Measurements from ENCODE around the gene UBE2G2.

The UBE2G2 gene, protein sequence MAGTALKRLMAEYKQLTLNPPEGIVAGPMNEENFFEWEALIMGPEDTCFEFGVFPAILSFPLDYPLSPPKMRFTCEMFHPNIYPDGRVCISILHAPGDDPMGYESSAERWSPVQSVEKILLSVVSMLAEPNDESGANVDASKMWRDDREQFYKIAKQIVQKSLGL

DNA sequence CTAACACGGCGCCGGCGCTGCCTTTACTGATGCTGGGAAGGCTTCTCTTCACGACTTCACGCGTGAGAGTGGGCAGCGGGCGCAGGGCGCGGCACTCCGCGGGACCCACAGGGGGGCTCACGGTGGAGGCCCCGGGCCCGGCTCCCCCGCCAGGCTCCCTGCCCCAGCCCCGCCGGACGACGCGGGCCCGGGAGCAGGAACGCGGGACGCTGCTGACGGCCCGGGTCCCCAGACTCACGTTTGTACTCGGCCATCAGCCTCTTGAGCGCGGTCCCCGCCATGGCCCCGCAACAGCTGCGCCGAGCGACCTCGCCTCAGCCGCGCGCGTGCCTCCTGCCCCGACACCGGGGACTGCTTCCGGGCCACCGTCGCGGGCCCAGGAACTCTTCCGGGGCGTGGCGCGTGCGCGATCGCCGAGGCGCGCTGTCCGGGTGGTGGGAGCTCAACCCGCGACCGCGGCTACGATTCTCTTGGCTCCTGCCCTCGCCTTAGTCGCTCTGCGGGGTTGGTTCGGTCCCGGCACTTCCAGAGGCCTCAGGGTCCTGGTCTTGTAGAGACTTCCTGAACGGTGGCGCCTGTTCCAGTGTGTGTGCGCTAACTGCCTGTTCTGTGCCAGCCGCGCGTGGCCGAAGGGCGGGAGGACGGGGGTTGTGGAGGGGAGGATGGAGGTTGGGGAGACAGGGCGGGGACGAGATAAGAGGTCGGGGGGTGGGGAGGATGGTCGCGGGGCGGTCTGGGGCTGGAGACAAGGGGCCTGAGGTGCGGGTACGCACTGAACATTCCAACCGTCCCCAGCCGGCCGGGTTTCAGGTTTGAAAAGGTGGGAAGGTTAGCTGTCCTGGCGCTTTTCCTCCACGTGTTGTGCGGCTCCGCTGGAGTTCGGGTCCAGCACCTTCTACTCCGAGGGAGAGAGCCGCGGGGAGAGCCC is at the start of gene UBE2G2:
Gene UBE2G2, minus strand, starts transcription at position 353 of the 928 bp plus-strand sequence. Its CDS starts 72 bp downstream, at position 281.
- H3K4me3 Mint-ChIP-seq, result peak within 1 kb of the TSS; percentile 98
- DNase-seq, result peak; percentile 91
- H3K4me1 Mint-ChIP-seq, result peaks cover 62% of the 10 kb centered on the region
- no peaks in the 10 kb centered on the region for H3K27me3 Mint-ChIP-seq
- H3K36me3 Mint-ChIP-seq (ENCODE audit: low read depth), result peaks cover 64% of the 10 kb centered on the region
- no peaks in the 10 kb centered on the region for H3K9me3 Mint-ChIP-seq
- H3K27ac Mint-ChIP-seq, result peak within 1 kb of the TSS; percentile 95
- ATAC-seq, result peak; percentile 96

DNA sequence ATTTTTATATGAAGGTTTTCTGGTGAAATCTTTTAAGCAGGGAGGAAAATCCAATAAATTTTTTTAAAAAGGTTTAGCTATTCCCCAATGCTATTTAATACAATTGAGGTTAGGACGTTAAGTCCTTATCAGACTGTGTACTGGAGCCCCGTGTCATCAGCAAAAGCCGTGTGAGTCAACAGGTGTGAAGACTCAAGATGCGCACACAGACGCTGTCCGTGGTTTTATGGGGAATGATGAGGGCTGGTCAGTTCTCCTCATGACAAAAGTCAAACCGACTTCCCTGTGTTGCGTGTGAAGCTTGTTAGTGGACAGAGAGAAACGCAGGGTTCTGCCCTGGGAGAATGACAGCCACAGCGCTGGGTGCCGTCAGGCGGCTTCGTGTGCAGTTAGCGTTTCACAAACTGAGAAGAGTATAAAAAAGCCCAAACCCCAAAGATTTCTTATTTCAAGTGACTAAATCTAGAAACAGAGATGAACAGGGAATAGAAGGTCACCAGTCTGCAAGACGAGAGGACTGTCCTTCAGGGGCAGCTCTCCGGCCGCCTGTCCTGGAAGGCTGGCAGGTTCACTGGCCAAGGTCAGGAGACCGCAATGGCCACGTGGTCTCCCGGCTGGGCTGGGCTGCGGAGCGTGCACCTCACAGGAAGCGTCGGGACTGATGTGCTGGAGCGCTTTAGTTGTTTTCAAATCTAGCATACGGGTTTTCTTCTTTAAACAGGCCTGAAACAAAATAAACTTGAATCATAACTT is 49.5 kb upstream of the UBE2G2 start:
- no peaks in the 10 kb centered on the region for H3K27me3 Mint-ChIP-seq
- no peak for DNase-seq
- H3K4me1 Mint-ChIP-seq, result peaks cover 44% of the 10 kb centered on the region
- ATAC-seq, result no peak
- no peaks in the 10 kb centered on the region for H3K9me3 Mint-ChIP-seq
- no peak overlapping the region for H3K27ac Mint-ChIP-seq
- no peak overlapping the region for H3K4me3 Mint-ChIP-seq
- peaks cover 31% of the 10 kb centered on the region for H3K36me3 Mint-ChIP-seq (ENCODE audit: low read depth)

DNA sequence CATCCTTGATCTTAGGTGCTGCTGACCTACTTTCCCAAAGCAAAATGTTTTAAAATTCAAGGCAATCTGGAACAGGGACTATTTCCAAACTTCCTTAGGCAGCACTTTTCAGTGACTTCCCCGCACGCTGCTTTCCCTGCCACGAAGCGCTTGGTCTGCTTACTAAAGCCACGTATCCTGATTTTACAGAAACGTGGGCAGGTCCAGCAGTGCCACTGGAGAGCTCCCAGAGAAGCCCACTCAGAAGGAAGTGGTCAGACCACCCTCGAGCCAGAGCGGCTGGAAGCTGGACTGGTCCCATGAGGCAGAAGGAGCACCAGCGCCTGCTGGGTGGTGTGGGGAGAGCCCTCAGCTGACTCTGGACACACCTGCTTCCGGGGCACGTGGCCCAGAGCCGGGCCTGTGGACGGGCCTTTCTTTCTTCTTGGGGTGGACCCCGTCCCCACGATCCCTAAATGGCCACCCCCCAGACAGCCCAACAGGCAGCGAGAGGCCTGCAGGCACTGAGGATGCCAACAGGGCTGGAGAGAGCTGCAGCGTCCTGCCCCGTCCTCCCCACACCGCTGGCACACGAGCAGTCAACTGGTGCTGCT is 48.7 kb upstream of the UBE2G2 start:
- DNase-seq, result no peak
- Mint-ChIP-seq H3K27me3 (no peaks in the 10 kb centered on the region), H3K4me3 (no peak overlapping the region), H3K9me3 (no peaks in the 10 kb centered on the region), H3K4me1 (peaks cover 44% of the 10 kb centered on the region), H3K27ac (no peak overlapping the region), H3K36me3 (ENCODE audit: low read depth) (peaks cover 31% of the 10 kb centered on the region)
- ATAC-seq, result no peak

DNA sequence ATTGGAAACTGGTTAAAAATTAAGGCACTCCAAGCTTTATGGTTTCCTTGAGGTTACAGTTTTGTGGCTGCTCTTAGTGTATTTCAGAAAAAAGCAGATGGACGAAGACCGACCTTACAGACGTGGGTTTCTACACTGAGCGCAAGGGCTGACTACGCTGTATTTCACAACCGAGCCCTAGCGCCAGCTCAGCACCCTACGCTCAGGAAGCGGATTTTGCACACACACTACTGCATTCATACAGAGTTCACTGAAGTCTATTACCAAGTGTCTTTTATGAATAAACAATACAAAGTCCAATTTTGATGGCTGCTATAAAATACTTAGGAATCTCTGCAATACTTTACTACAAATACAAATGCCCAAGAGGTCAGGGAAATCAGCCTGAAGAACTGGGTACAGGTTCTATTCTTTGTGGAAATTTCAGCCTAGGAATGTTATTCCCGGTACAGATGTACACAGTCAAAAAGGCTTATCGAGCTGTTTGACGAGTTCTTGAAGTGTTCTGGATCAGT is 48.1 kb upstream of the UBE2G2 start:
- peaks cover 37% of the 10 kb centered on the region for H3K4me1 Mint-ChIP-seq
- H3K4me3 Mint-ChIP-seq, result no peak overlapping the region
- ATAC-seq, result no peak
- H3K27me3 Mint-ChIP-seq, result no peaks in the 10 kb centered on the region
- peaks cover 25% of the 10 kb centered on the region for H3K36me3 Mint-ChIP-seq (ENCODE audit: low read depth)
- no peak overlapping the region for H3K27ac Mint-ChIP-seq
- no peak for DNase-seq
- no peaks in the 10 kb centered on the region for H3K9me3 Mint-ChIP-seq

DNA sequence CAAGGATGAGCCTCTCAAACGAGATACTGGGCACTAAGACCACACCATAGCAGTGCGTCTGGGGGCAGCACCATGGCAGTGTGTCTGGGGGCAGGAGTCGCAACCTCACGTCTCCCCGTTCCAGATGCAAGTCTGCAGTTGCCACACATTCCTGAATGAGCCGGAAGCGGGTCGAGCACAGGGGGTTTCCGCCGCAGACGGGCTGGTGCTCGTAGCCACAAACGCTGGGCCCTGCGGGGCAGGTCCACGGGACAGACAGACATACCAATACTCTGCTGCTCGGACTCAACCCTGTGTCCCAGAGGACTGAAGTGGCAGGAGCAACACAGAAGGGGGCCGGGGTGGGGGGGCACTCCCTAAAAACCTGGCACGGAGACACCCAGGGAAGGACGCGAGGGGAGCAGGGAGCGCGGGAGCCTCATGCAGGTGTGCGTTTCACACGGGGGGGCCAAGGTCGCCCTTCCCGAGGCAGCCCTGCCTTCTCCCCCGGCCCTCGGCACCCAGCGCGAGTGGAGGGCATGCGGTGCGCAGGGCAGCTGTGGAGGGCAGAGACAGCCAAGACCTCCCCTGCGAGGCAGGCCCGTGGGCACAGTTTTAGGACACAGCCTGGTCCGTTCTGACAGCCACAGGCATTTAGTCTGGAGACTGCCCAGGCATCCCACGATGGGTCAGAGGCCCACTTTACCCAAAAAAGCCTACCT is 47.4 kb upstream of the UBE2G2 start:
- H3K9me3 Mint-ChIP-seq, result no peaks in the 10 kb centered on the region
- peaks cover 18% of the 10 kb centered on the region for H3K36me3 Mint-ChIP-seq (ENCODE audit: low read depth)
- no peak overlapping the region for H3K27ac Mint-ChIP-seq
- DNase-seq, result no peak
- H3K4me1 Mint-ChIP-seq, result peaks cover 30% of the 10 kb centered on the region
- H3K27me3 Mint-ChIP-seq, result no peaks in the 10 kb centered on the region
- no peak overlapping the region for H3K4me3 Mint-ChIP-seq
- ATAC-seq, result no peak

DNA sequence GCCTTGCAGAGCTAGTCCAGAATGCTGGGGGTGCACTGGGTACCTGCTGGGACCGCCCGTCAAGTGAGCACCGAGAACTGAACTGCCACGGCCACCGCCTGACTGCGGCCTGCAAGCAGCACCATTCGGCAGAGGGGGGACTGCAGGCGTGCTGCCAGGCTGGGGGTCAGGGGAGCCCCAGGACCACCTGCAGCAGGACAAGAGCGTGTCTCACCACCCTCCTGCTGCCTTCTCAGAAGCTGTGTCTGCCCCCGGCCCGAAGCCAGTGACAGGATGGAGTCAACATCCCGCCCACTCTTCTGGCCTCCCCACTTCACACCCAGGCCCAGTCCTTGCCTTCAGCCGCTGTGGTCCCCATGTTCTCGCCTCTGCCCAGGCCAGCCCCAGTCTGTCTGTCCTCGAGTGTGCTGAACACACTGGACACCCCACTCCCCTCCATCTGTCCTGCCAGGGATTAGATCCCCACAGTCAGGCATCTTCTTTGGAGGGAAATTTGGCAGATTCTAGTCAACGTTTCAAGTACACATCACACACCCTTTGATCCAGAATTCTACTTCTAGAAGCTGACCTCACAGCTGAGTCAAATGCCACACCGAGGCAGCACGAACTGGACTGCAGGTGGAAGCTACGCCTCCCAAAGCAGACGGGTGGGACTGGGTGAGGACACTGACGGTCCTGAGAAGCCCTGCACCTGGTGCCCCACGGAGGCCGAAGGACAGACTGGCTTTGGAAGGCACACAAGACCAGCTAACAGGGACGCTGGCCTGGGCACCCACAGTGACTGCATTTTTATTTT is 45.8 kb upstream of the UBE2G2 start:
- H3K4me3 Mint-ChIP-seq, result no peak overlapping the region
- ATAC-seq (no peak), DNase-seq (no peak)
- no peaks in the 10 kb centered on the region for H3K9me3 Mint-ChIP-seq
- H3K27me3 Mint-ChIP-seq, result no peaks in the 10 kb centered on the region
- peaks cover 13% of the 10 kb centered on the region for H3K36me3 Mint-ChIP-seq (ENCODE audit: low read depth)
- no peak overlapping the region for H3K27ac Mint-ChIP-seq
- H3K4me1 Mint-ChIP-seq, result peaks cover 24% of the 10 kb centered on the region

DNA sequence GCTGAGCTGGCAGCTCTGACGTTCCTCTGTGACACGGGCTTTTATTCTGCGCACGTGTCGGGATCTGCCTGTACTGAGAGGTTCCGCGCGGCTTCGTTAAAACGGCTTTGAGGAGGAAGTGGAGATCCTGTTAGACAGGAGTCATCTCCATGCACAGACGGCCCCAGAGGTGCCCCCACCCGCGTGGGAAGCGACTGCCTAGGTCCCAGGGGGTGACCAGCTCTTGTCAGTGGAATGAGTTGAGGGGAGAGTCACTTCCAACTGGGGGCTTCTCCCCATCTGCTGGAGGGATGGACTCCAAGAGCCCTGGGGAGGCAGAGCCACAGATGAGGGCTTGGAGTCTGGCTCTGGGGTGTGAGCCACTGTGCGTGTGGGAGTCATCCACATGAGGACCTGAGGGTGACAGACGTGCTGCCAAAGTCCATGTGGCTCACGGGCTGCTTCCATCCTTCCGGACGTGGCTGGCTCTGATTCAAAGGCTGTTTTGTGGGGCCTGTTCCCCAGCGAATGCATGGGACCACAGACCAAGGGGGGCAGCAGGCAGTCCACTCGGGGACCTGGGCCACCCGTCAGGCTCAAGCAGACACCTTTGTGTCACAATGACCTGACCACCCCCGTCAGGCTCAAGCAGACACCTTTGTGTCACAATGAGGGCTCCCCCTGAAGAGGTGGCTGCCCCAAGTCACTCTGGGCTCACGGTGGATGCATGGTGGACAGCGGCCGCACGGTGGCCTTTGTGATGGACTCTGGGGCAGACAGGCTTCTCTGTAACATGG is 45.1 kb upstream of the UBE2G2 start:
- Mint-ChIP-seq H3K4me1 (peaks cover 18% of the 10 kb centered on the region), H3K27me3 (no peaks in the 10 kb centered on the region), H3K4me3 (peak overlapping the region; percentile 69), H3K36me3 (ENCODE audit: low read depth) (peaks cover 7% of the 10 kb centered on the region), H3K27ac (peak overlapping the region; percentile 73), H3K9me3 (no peaks in the 10 kb centered on the region)
- DNase-seq, result peak; percentile 50
- ATAC-seq, result peak; percentile 51

DNA sequence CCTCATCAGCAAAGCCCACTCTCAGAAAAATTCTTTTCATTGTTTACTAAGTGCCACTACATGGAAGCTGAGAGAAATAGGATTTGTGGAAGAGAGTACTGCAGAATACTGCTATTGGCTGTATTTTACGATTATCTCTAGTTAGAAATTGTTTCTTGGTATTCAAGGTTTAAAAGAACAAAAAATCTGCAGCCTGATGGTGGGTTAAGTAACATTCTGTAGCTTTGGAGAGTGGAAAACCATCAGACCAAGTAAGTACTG is 44.5 kb upstream of the UBE2G2 start:
- peaks cover 16% of the 10 kb centered on the region for H3K4me1 Mint-ChIP-seq
- H3K27ac Mint-ChIP-seq, result peak overlapping the region; percentile 73
- ATAC-seq, result no peak
- H3K4me3 Mint-ChIP-seq, result peak overlapping the region; percentile 69
- no peaks in the 10 kb centered on the region for H3K27me3 Mint-ChIP-seq
- H3K36me3 Mint-ChIP-seq (ENCODE audit: low read depth), result peaks cover 7% of the 10 kb centered on the region
- no peaks in the 10 kb centered on the region for H3K9me3 Mint-ChIP-seq
- DNase-seq, result no peak

DNA sequence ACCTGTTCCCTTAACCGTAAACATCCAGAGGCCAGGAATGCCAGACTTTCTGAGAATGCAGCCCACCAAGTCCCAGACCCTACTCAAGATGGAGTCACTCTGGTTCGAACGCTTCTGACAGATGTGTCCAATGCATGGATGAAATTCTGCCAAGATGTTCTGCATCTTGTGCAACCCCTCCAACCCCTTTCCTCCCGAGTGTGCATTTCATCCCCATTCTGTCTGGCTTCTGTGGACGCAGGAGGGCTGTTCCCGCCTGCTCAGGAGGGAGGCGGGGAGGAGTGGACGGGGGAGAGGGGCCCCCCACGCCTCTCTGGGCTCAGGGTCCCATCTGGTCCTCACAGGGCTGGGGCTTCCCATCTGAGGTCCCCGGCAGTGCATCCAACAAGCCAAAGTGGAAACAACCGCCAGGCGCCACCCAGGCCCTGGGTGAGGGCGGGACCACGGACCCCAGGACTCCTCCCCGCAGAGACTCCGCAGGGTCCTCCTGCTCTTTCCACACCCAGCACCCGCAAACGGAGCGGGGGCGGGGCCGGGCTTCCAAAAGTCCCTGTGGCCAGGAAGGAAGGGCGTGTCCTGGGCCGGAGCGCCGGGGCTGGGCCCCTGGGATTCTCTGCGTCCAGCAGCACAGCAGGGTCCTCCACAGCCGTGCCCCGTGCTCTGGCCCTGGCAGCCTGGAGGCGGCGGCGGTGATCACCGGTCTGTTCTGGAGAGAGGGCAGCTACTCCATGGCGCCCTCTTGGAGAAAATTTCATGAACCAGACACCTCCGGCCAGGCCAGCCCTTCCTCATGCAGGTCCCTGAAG is 44.0 kb upstream of the UBE2G2 start:
- peak; percentile 74 for DNase-seq
- Mint-ChIP-seq H3K4me3 (peak overlapping the region; percentile 69), H3K27ac (peak overlapping the region; percentile 73), H3K27me3 (no peaks in the 10 kb centered on the region), H3K9me3 (no peaks in the 10 kb centered on the region), H3K36me3 (ENCODE audit: low read depth) (peaks cover 2% of the 10 kb centered on the region), H3K4me1 (peaks cover 13% of the 10 kb centered on the region)
- ATAC-seq, result peak; percentile 89

DNA sequence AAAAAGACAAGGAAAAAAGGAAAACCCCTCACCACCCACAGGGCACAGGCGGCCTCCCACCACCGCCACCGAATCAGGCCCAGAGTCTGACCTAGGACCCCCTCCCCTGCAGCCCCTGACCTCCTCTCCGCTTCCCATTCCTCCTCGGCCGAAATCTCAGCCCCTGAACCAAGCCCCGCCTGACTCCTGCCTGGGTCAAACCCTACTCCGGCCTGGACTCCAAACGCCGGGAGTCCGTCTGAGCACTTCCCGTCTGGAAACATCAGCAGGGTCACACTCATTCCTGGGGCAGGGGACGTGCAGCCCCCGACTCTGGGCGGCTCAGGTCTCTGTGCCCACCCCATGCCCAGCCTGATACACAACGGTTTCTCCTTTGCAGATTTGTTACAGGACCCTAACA is 42.6 kb upstream of the UBE2G2 start:
- DNase-seq (no peak), ATAC-seq (no peak)
- peaks cover 2% of the 10 kb centered on the region for H3K36me3 Mint-ChIP-seq (ENCODE audit: low read depth)
- no peak overlapping the region for H3K27ac Mint-ChIP-seq
- no peaks in the 10 kb centered on the region for H3K9me3 Mint-ChIP-seq
- no peak overlapping the region for H3K4me3 Mint-ChIP-seq
- no peaks in the 10 kb centered on the region for H3K27me3 Mint-ChIP-seq
- peaks cover 13% of the 10 kb centered on the region for H3K4me1 Mint-ChIP-seq

DNA sequence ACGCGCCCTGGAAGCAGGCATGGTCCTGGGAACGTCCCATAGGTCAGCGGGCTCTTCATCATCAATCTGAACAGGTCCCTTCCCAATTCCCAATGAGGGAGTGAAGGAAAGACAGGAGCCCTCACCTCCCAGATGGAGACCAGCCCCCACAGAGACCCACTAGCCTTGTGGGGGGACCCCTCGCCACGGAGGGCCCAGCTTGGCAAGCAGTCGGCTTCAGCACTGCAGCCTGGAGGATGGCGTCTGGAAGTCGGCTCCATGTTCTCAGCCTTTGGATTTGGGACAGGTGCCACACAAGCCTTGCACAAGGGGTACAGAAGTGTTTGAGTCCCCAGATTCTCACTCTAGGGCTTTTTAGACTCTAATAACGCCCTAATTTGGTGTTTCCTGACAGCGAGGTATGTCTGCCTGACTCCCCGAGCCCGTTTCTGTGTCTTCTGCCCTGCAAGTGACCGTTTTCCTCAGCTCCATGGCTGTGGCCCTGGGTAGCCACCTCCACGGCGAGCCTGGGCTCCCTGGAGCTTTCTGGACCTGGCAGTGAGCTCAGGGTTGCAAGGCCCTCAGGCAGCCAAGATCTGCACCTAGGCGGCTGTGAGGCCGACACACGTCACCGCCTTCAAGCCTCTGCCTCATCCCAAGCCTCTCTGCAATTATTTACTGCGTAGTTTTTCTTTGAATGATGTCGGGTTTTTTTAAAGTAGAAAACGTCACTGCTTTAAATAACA is 41.3 kb upstream of the UBE2G2 start:
- DNase-seq (no peak), ATAC-seq (no peak)
- no peak overlapping the region for H3K4me3 Mint-ChIP-seq
- H3K9me3 Mint-ChIP-seq, result no peaks in the 10 kb centered on the region
- H3K4me1 Mint-ChIP-seq, result peaks cover 13% of the 10 kb centered on the region
- H3K36me3 Mint-ChIP-seq (ENCODE audit: low read depth), result no peaks in the 10 kb centered on the region
- H3K27ac Mint-ChIP-seq, result no peak overlapping the region
- H3K27me3 Mint-ChIP-seq, result no peaks in the 10 kb centered on the region

DNA sequence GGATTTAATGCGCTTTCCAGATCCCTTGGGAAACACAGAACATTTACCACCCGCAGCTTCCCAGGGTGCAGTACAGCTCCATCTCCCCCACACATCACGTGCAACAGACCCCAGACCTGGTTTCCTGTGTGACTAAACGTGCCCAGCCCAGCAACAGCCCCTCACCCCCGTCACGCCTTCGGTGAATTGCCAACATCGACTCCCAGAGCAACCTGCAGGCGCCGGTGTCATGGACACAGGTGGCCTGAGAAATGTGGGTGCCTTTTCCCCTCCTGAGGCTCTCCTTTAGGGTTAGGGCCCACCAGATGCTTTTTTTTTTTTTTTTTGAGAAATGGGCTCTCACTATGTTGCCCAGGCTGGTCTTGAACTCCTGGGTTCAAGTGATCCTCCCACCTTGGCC is 40.5 kb upstream of the UBE2G2 start:
- ATAC-seq, result no peak
- Mint-ChIP-seq H3K4me3 (no peak overlapping the region), H3K36me3 (ENCODE audit: low read depth) (no peaks in the 10 kb centered on the region), H3K9me3 (no peaks in the 10 kb centered on the region), H3K4me1 (peaks cover 11% of the 10 kb centered on the region), H3K27ac (no peak overlapping the region), H3K27me3 (no peaks in the 10 kb centered on the region)
- DNase-seq, result no peak

All from activated naive CD8-positive, alpha-beta T cell treated with anti-CD3 and anti-CD28 coated beads, Interleukin-2, amount 50 U/mL, for 24 hours (primary cell).